Adrenal gland (tissue), 12 donors: ENCODE results near the gene MDC1. TPM values are rescaled to one million over a fixed set of nuclear protein-coding genes. Genes with fewer than 3 reads are reported as not detected.
"Not testable (repeated sequence)": the region's sequence is repeated elsewhere in the genome, so short reads cannot be mapped to it uniquely, and the experiment has no call there.

Experiments
- DNase-seq, 7 donors: peaks; one replicate each; pipeline ENCODE4 v3.0.0-alpha.2; 2019 to 2020
- H3K27ac ChIP-seq, 5 donors: fragments of 200-600 bp; sonication (generic) in 4 of 5; 1 replicate in 3 of 5; 2 replicates in 2 of 5; pipeline versions ENCODE4 v1.5.1 to v1.8.0; 2016 to 2020; ENCODE audit warnings: mild to moderate bottlenecking in 1 of 5
- H3K27me3 ChIP-seq: fragments of 200-600 bp; 2 replicates; pipeline ENCODE4 v1.8.0; 2021
- H3K36me3 ChIP-seq, 2 donors: fragments of 200-600 bp; replicated peaks in 1 of 2; 1 replicate in 1 of 2; 2 replicates in 1 of 2; pipeline versions ENCODE4 v1.5.1 to v1.8.0; 2018 to 2022
- H3K4me1 ChIP-seq, 2 donors: fragments of 200-600 bp; replicated peaks in 1 of 2; 1 replicate in 1 of 2; 2 replicates in 1 of 2; pipeline versions ENCODE4 v1.5.1 to v1.8.0; 2018 to 2021
- H3K4me3 ChIP-seq, 4 donors: fragments of 200-600 bp; sonication (generic) in 3 of 4; one replicate each; pipeline ENCODE4 v1.5.1; 2016 to 2018
- H3K9me3 ChIP-seq, 3 donors: fragments of 200-600 bp; sonication (generic) in 1 of 3; replicated peaks in 1 of 3; 1 replicate in 2 of 3; 2 replicates in 1 of 3; pipeline versions ENCODE4 v1.5.1 to v1.8.0; 2016 to 2021
- CTCF ChIP-seq, 6 experiments: fragments of 450-650 bp in 4 of 6; fragments of 200-600 bp in 2 of 6; sonication (generic) in 1 of 6; IDR thresholded peaks; 1 replicate in 5 of 6; 2 replicates in 1 of 6; pipeline versions ENCODE4 v1.5.1 to v1.8.0; 2016 to 2021; ENCODE audit warnings: antibody characterized with exemption in 6 of 6, mild to moderate bottlenecking in 2 of 6, moderate library complexity in 1 of 6
- POLR2A ChIP-seq, 2 donors: fragments of 450-650 bp; IDR thresholded peaks; one replicate each; pipeline ENCODE4 v1.6.1; 2017; ENCODE audit warnings: antibody characterized with exemption in 2 of 2, mild to moderate bottlenecking in 2 of 2, moderate library complexity in 1 of 2
- WGBS, 4 donors: extraction: QIAGEN DNeasy Blood & Tissue Kit in 2 of 4; methylation state at CpG; one replicate each; pipeline versions ENCODE4 v1.1.5 to v1.1.7; 2013 to 2017; 5-methylcytosine and 5-hydroxymethylcytosine counted together
- intact Hi-C, 2 donors: fragments of 100-400 bp; cut with DNase I; formaldehyde crosslinking; loops; one replicate each; pipeline versions ENCODE4 v1.14.1 to v1.15.0; 2022 to 2023
- polyA plus RNA-seq, 3 donors: library from polyadenylated mRNA; stranded (reverse); fragments of 200-250 nt in 2 of 3; fragments of 350-450 nt in 1 of 3; fragmentation: Illumina TruSeq in 1 of 3; extraction: RNeasy Lipid Tissue Mini Kit (QIAGEN cat#74804) in 1 of 3; gene quantifications; one replicate each; pipeline ENCODE4 v1.2.3, GENCODE V29; 2013 to 2014
- total RNA-seq, 9 donors: library from RNA; depleted of rRNA in 4 of 9; stranded (reverse); fragments of >200 nt in 4 of 9; fragments of 120-200 nt in 1 of 9; fragmentation: NEBNext Ultra II Directional in 1 of 9; extraction: Animal tissue kit (Norgen Biotek cat#: 25700) in 1 of 9; gene quantifications; one replicate each; pipeline versions ENCODE4 v1.1.0 to v1.2.4, GENCODE V29; 2013 to 2023
- donor health status: healthy with polysubstance abuse.
- donor health status: Bipolar disorder and iron deficiency.
- donor health status: DM: yes; HTN: yes; CAD: no.
- donor health status: DM: no; HTN: no; CAD: no.
- donor health status: DM: no; HTN: no; CAD: no.
- donor health status: DM: yes; HTN: yes; CAD: no.

MDC1 gene
- total and polyA plus RNA-seq, 12 donors, result 2.8 to 27.6 (median 18.9) TPM

- H3K27me3 ChIP-seq, result no peaks in the 10 kb centered on the region
- H3K36me3 ChIP-seq, result peaks cover 0 to 49% of the 10 kb centered on the region in 2 donors
- H3K9me3 ChIP-seq, result no peaks in the 10 kb centered on the region
- peaks cover 10 to 22% of the 10 kb centered on the region in 2 donors for H3K4me1 ChIP-seq
- WGBS, 4 donors, result 86 to 89% (median 88%) methylated on average over 27 of the region's 27 CpGs
- no peak overlapping the region for H3K27ac ChIP-seq
- no peak for DNase-seq
- no peak overlapping the region for H3K4me3 ChIP-seq
- intact Hi-C loops, result loop anchor here in 1 of 2 donors (5.0 kb wide), 1 partner anchor 44 kb away; the partner anchor contains the start of gene ATAT1
- TF ChIP-seq POLR2A (IDR thresholded peaks at IDR 0.05) (no peak), CTCF (IDR thresholded peaks at IDR 0.05) (peak in 2 of 6 experiments; percentile 6 to 7)
Observed at GRCh38 chr6:30670760-30671527, 46.1 kb downstream of the MDC1 start.

DNA sequence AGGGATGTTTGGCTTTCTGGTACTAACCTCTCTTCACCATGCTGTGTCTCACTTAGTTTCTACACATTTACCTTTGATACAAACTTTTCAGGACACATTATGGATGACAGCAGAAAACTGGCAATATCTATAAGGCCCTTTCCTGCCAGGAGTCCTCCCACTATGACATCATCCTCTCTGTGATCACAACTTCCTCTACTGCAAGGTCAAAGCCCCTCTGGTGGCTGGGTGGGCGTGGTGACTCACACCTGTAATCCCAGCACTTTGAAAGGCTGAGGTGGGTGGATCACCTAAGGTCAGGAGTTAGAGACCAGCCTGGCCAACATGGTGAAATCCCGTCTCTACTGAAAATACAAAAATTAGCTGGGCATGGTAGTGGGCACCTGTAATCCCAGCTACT lies 50.8 kb downstream of the MDC1 start:
- not testable (repeated sequence) for DNase-seq, H3K27me3 ChIP-seq, H3K4me3 ChIP-seq, H3K27ac ChIP-seq, H3K4me1 ChIP-seq, H3K9me3 ChIP-seq
- intact Hi-C loops, result loop anchor here in 1 of 2 donors (10.0 kb wide), 1 partner anchor 81 kb away; no protein-coding TSS in a partner anchor
- 60 to 75% (median 71%) methylated on average over 1 to 2 of the region's 2 CpGs for WGBS, 4 donors
- H3K36me3 ChIP-seq, result peaks cover 0 to 93% of the 10 kb centered on the region in 2 donors

- 92 to 95% (median 93%) methylated on average over 27 to 34 of the region's 34 CpGs for WGBS, 4 donors
- intact Hi-C loops, result loop anchor here in 1 of 2 donors (10.0 kb wide), 1 partner anchor 80 kb away; no protein-coding TSS in a partner anchor
- Histone ChIP-seq H3K9me3 (no peaks in the 10 kb centered on the region), H3K27me3 (no peaks in the 10 kb centered on the region), H3K4me3 (no peak overlapping the region), H3K27ac (no peak overlapping the region), H3K36me3 (peaks cover 0 to 96% of the 10 kb centered on the region in 2 donors), H3K4me1 (no peaks in the 10 kb centered on the region)
- DNase-seq, result no peak
- no peak for TF ChIP-seq CTCF (IDR thresholded peaks at IDR 0.05)
- no peak for TF ChIP-seq POLR2A (IDR thresholded peaks at IDR 0.05)
Observed at GRCh38 chr6:30664994-30665767, 51.9 kb downstream of the MDC1 start.

DNA sequence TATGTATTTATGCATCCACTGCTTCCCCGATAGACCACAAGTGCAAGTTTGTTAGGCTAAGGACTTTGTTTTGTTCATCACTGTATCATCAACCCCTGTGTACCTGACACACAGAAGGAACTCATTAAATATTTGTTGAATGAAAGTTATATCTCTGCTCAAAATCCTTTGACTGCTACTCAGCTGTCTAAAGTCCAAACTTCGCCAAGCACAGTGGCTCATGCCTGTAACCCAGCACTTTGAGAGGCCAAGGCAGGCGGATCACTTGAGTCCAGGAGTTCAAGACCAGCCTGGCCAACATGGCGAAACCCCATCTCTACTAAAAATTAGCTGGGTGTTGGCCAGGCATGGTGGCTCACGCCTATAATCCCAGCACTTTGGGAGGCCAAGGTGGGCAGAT lies 59.2 kb downstream of the MDC1 start:
- DNase-seq, H3K4me1 ChIP-seq, H3K4me3 ChIP-seq, H3K9me3 ChIP-seq, H3K27ac ChIP-seq, intact Hi-C loops, H3K27me3 ChIP-seq: not testable (repeated sequence)
- H3K36me3 ChIP-seq, result peaks cover 0 to 99% of the 10 kb centered on the region in 2 donors
- 94 to 95% (median 95%) methylated on average over 5 of the region's 5 CpGs for WGBS, 4 donors

- H3K4me1 ChIP-seq, result peaks cover 0 to 5% of the 10 kb centered on the region in 2 donors
- H3K9me3 ChIP-seq, result no peaks in the 10 kb centered on the region
- H3K4me3 ChIP-seq, result no peak overlapping the region
- intact Hi-C loops, result no loop called here
- H3K27ac ChIP-seq, result no peak overlapping the region
- no peak for DNase-seq
- H3K27me3 ChIP-seq, result no peaks in the 10 kb centered on the region
- H3K36me3 ChIP-seq, result peaks cover 0 to 99% of the 10 kb centered on the region in 2 donors
- no peak for TF ChIP-seq CTCF (IDR thresholded peaks at IDR 0.05)
- no peak for TF ChIP-seq POLR2A (IDR thresholded peaks at IDR 0.05)
Observed at GRCh38 chr6:30657454-30657853, 59.6 kb downstream of the MDC1 start.
